Right cardiac atrium (tissue), 5 donors: ENCODE measurements around the gene TEAD4. TPM values are rescaled to one million over a fixed set of nuclear protein-coding genes. Genes with fewer than 3 reads are reported as not detected.
A peak's percentile ranks its signal among the peaks of the same experiment; 100 is the strongest.
"Not testable (repeated sequence)": the region's sequence is repeated elsewhere in the genome, so short reads cannot be mapped to it uniquely, and the experiment has no call there.

Source experiments
- ATAC-seq, 2 donors: fragments of 200-7000 bp; cut with Tn5 transposase; one replicate each; pipeline versions ENCODE4 v1.8.0 to v1.9.1; 2020; ENCODE audit warnings: moderate library complexity in 2 of 2, mild to moderate bottlenecking in 1 of 2
- DNase-seq, 3 donors: peaks; one replicate each; pipeline ENCODE4 v3.0.0-alpha.2; 2020
- H3K27ac ChIP-seq: one replicate; pipeline ENCODE4 v1.5.1; 2013; ENCODE audit warnings: mild to moderate bottlenecking, low read length, control low read depth, moderate library complexity
- H3K27me3 ChIP-seq: one replicate; pipeline ENCODE4 v1.6.1; 2013; ENCODE audit not compliant: control insufficient read depth, insufficient read depth
- H3K4me1 ChIP-seq: one replicate; pipeline ENCODE4 v1.6.1; 2013; ENCODE audit warnings: low read length; ENCODE audit not compliant: control insufficient read depth, insufficient read depth
- H3K4me3 ChIP-seq: one replicate; pipeline ENCODE4 v1.5.1; 2013; ENCODE audit warnings: low read length, control low read depth
- H3K9me3 ChIP-seq: one replicate; pipeline ENCODE4 v1.6.1; 2013; ENCODE audit warnings: low read length; ENCODE audit not compliant: control insufficient read depth
- WGBS: extraction: QIAGEN DNeasy Blood & Tissue Kit; methylation state at CpG from one replicate; pipeline ENCODE4 v1.1.7; 2013; 5-methylcytosine and 5-hydroxymethylcytosine counted together
- intact Hi-C, 4 donors: fragments of 100-400 bp; cut with DNase I; formaldehyde crosslinking; loops; one replicate each; pipeline versions ENCODE4 v1.11.0 to v1.14.0; 2022 to 2023
- polyA plus RNA-seq: library from polyadenylated mRNA; stranded (reverse); fragments of 200-250 nt; gene quantifications from one replicate; pipeline ENCODE4 v1.2.3, GENCODE V29; 2013
- total RNA-seq, 4 donors: library from RNA; stranded (reverse); fragmentation: NEBNext Ultra II Directional; extraction: Animal tissue kit (Norgen Biotek cat#: 25700); gene quantifications; one replicate each; pipeline ENCODE4 v1.2.1, GENCODE V29; 2021
- donor health status: healthy with polysubstance abuse.
- donor health status: DM: no; HTN: yes; CAD: no.
- donor health status: DM: no; HTN: no; CAD: no.
- donor health status: DM: no; HTN: yes; CAD: no; lungs with severe emphysema.
- donor health status: DM: yes; HTN: yes; CAD: no.

TEAD4 gene
- total and polyA plus RNA-seq, 5 donors, result 9.6 to 22.9 (median 11.6) TPM

DNA sequence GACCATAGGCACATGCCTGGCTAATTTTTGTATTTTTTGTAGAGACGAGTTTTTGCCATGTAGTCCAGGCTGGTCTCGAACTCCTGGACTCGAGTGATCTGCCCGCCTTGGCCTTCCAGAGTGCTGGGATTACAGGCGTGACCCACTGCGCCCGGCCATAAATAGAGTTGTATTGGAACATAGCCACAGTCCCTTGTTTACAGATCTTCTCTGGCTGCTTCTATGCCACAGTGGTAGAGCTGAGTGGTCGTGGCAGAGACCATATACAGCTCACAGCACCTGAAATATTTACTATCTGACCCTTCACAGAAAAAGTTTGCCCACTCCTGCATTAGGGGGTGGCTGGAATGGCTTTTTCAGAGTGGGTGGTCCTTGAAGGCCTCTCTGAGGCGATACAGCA, 90.0 kb downstream of the TEAD4 start:
- peaks cover 3% of the 10 kb centered on the region for H3K4me1 ChIP-seq
- no peak for ATAC-seq
- H3K4me3 ChIP-seq, result no peak overlapping the region
- H3K27ac ChIP-seq, result no peak overlapping the region
- intact Hi-C loops, result no loop called here
- H3K27me3 ChIP-seq, result no peaks in the 10 kb centered on the region
- WGBS, result 83% methylated on average over 9 of the region's 9 CpGs
- no peak for DNase-seq
- H3K9me3 ChIP-seq, result no peaks in the 10 kb centered on the region

DNA sequence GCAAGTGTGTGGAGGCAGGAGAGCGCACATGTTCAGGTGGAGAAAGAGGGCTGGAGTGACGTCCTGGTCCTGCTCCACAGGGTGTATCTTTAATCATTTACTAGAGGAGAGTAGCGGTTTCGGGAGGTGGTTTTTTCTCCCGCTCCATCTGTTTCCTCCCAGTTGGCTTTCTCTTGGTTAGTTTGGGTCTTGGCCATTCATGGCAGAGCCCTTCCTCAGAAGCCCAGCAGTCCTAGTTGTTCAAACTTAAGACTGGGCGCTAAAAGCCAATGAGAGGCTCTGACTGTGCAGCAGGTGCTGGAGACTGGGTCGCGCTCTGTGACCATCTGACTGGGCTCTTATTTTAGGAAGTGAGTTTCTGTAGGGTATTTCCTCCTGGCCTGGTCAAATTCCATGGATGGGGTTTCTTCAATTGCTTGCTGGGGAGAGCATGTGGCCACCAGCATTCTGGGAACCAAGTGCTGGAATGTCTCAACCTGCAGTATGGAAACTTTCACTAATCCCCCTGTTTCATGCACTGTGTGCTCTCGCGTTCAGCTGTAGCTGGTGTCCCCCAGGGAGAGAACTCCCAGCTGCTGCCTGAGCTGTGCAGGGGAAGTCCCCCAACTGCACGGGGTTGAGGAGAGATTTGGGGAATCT, 90.5 kb downstream of the TEAD4 start:
- intact Hi-C loops, result no loop called here
- 73% methylated on average over 11 of the region's 11 CpGs for WGBS
- ATAC-seq, result no peak
- Histone ChIP-seq H3K9me3 (no peaks in the 10 kb centered on the region), H3K27me3 (no peaks in the 10 kb centered on the region), H3K27ac (no peak overlapping the region), H3K4me1 (peaks cover 3% of the 10 kb centered on the region), H3K4me3 (no peak overlapping the region)
- no peak for DNase-seq

DNA sequence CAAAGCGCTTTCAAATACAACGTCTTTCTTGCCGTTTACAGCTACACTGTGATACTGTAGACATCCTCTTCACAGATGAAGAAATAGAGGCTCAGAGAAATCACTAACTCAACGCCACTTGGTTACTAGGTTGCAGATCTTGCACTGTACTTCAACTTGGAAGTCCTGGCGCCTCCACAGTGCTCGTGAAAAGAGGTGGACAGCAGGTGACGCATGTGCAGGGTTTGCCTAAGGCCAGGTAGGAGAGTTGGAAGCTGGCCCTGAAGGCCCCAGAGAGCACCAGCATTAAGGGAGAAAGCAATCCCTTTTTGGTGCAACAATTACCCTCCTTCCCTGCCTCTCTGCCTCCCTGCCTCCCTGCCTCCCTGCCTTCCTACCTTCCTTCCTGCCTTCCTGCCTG, 95.2 kb downstream of the TEAD4 start:
- WGBS, result 88% methylated on average over 7 of the region's 7 CpGs
- Histone ChIP-seq H3K9me3 (no peaks in the 10 kb centered on the region), H3K27ac (no peak overlapping the region), H3K4me3 (no peak overlapping the region), H3K27me3 (no peaks in the 10 kb centered on the region), H3K4me1 (peaks cover 3% of the 10 kb centered on the region)
- ATAC-seq, result no peak
- DNase-seq, result no peak
- intact Hi-C loops, result no loop called here

DNA sequence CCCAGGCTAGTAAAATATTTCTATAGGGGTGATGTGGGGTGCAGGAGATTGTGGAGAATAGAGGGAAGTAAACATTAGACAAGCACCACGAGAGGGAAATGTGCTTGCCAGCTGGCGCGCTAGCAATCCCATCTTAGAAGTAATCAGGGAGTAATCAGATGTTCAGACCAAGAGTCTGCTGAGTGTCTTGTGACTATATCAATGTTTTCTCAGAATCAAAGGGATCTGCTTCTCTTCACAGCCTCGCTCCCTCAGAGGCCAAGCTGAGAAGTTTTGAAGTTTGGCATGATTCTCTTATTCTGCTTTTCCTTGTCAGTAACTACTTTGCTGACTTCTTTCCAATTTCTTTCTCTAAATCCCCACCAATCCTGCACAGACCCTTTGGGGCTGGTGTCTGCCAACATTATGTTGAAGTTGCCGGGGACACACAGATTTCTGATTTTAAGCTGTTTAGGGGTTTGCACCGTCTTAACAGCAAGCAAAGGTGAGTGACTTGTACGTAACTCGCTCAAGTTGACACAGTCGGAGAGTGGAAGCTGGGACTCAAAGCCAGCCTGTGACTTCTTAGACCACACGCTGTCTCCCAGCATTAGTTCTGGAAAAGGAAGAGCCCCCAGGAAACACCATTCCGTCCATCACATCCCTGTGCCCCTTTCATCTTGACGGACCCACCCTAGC, 96.0 kb downstream of the TEAD4 start:
- Histone ChIP-seq H3K27ac (no peak overlapping the region), H3K9me3 (no peaks in the 10 kb centered on the region), H3K27me3 (no peaks in the 10 kb centered on the region), H3K4me1 (peaks cover 3% of the 10 kb centered on the region), H3K4me3 (no peak overlapping the region)
- intact Hi-C loops, result no loop called here
- DNase-seq, result no peak
- peak in 1 of 2 donors; percentile 32 for ATAC-seq
- WGBS, result 32% methylated on average over 12 of the region's 12 CpGs

DNA sequence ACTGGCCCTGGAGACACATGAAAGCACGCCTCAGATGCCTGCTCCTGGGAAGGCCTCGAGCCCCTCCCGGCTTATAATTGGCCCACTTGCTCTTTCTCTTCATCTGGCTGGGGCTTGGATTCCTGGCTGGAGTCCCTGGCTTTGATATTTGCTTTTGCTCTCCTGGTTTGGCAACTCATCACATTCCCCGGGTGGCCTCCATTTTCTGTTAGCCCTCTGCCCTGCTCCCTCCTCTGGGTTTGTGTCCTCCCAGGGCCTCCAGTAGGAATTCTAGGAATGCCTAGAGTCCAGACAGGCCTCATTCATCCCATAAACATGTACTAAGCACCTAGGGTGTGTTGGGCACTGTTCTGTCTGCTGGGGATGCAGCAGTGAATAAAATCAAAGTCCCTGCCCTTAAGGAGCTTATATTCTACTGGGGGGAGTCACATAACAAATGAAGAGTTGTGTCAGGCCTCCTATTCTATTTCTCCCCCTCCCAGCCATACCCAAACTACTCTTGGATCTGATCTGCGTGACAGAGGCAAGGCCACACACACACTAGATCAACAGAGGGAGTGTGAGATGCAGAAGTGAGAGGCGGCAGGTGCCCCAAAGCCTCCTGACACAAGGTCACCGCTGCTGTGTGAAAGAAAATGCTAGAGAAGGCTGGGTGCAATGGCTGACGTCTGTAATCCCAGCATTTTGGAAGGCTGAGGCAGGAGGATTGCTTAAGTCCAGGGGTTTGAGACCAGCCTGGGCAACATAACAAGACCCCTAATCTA, 96.7 kb downstream of the TEAD4 start:
- DNase-seq (peak in 1 of 3 donors; percentile 50), ATAC-seq (peak; percentile 23 to 31)
- H3K27ac ChIP-seq, result no peak overlapping the region
- H3K27me3 ChIP-seq, result no peaks in the 10 kb centered on the region
- H3K4me3 ChIP-seq, result no peak overlapping the region
- H3K9me3 ChIP-seq, result no peaks in the 10 kb centered on the region
- intact Hi-C loops, result no loop called here
- WGBS, result 70% methylated on average over 8 of the region's 8 CpGs
- peaks cover 3% of the 10 kb centered on the region for H3K4me1 ChIP-seq

DNA sequence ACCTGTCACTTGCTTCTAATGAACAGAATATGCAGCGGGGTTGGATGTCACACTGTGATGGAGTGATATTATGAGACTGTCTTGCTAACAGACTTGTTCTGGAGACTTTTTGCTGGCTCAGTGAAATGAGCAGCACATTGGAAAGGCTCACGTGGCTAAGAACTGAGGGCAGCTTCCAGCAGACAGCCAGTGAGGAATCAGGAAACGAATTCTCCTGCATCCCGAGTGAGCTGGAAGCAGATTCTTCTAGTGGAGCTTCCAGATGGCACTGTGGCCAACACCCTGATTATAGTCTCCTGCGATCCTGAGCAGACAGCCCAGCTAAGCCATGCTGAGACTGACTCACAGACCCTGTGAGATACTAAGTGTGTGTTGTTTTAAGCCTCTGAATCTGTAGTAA, 101.9 kb downstream of the TEAD4 start:
- Histone ChIP-seq H3K4me3 (no peak overlapping the region), H3K4me1 (no peaks in the 10 kb centered on the region), H3K27me3 (no peaks in the 10 kb centered on the region), H3K9me3 (no peaks in the 10 kb centered on the region), H3K27ac (no peak overlapping the region)
- ATAC-seq (no peak), DNase-seq (no peak)
- 45% methylated on average over 5 of the region's 5 CpGs for WGBS
- intact Hi-C loops, result no loop called here

DNA sequence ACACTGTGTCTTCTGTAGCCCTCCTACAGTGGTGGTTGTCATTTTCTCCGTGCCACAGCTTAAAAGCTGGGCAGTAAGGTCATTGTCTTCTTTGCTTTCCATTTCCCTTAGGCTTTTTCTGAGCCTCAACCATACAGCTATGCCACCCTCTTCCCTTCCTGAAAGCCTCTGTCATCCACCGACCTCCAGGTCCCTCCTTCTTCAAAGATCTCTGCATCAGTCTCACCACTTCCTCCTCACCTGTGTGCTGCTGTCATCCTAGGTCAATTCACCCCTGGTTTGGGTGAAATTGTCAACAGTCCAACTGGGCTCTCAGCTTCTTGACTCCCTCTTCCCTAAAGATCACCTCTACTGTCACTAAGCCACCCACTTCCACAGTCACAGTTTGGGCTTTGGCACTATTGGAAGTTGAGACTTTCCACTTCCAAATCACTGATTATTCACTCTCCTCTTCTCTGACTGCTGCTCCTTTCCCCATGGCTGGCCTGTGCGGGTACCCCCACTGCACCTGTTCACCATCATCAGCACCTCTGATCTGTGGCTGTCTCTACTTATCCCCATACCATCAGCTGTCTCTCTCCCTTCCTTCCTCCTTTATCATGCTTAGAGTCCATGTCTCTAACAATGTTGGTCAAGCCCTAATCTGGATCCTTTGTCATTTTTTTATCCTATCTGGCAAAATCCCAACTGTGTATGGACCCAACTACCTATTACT, 102.5 kb downstream of the TEAD4 start:
- Histone ChIP-seq H3K27me3 (no peaks in the 10 kb centered on the region), H3K9me3 (no peaks in the 10 kb centered on the region), H3K27ac (no peak overlapping the region), H3K4me3 (no peak overlapping the region), H3K4me1 (no peaks in the 10 kb centered on the region)
- intact Hi-C loops, result no loop called here
- ATAC-seq (no peak), DNase-seq (no peak)
- whole genome bisulfite sequencing, result 61% methylated on average over 3 of the region's 3 CpGs

DNA sequence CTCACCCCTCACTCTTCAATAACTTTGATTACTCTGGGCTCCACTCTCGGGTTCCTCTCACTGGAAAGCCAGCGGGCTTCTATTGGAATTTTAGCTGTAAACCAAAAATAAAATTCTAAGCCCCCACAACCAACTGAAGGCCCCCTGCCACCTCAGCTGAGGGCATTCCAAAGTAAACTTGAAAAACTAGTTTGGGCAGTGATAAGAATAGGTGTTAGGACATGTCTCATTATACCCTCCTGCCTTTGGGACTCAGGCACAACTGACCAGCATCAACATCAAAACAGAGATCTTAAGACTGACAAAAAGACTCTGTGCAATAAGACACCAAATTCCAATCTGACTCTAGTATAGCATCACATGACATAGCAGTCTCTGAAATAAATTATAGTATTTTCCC, 106.1 kb downstream of the TEAD4 start:
- ATAC-seq, result no peak
- no peaks in the 10 kb centered on the region for H3K27me3 ChIP-seq
- 87% methylated on average over 2 of the region's 2 CpGs for WGBS

DNA sequence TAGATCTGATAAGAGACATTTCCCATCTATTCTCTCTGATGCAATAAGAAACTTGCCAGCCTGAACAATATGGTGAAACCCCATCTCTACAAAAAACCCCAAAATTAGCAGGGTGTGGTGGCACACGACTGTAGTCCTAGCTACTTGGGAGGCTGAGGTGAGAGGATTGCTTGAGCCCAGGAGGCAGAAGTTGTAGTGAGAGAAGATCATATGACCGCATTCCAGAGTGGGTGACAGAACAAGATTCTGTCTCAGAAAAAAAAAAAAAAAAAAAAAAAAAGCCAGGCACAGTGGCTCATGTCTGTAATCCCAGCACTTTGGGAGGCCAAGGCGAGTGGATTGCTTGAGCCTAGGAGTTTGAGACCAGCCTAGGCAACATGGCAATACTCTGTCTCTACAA, 106.6 kb downstream of the TEAD4 start:
- H3K4me1 ChIP-seq, H3K27me3 ChIP-seq, H3K27ac ChIP-seq, intact Hi-C loops, H3K4me3 ChIP-seq, ATAC-seq, DNase-seq, H3K9me3 ChIP-seq: not testable (repeated sequence)
- 95% methylated on average over 3 of the region's 3 CpGs for WGBS

More for the DNA sequence above, 106.1 kb downstream of the TEAD4 start:
- no peaks in the 10 kb centered on the region for H3K9me3 ChIP-seq
- DNase-seq, result no peak
- intact Hi-C loops, result no loop called here
- H3K27ac ChIP-seq, result no peak overlapping the region
- H3K4me3 ChIP-seq, result no peak overlapping the region
- peaks cover 2% of the 10 kb centered on the region for H3K4me1 ChIP-seq

DNA sequence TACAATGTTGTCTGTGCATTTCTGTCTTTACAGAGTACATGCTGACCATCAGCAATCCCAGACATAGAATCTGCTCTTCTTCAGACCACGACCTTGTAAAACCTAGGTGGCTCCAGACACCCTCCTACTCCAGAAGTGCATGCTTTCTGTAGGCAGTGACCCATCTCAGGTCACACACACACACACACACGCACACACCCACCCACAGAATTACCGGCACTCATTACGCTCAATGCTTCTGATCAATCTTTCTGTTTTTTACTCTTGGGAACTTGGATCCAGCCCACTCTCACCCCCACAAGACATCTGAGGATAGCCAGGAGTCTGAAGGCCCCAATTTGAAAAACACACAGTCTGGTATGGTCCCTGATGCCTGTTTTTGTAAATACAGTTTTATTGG, 110.5 kb downstream of the TEAD4 start:
- intact Hi-C loops, result loop anchor here (5.0 to 10.0 kb wide), 4 partner anchors 65 to 208 kb away; no protein-coding TSS in a partner anchor
- ATAC-seq (no peak), DNase-seq (no peak)

More for the DNA sequence above, 110.5 kb downstream of the TEAD4 start:
- 72% methylated on average over 4 of the region's 4 CpGs for WGBS
- H3K4me3 ChIP-seq, result no peak overlapping the region
- no peaks in the 10 kb centered on the region for H3K9me3 ChIP-seq
- H3K27me3 ChIP-seq, result no peaks in the 10 kb centered on the region
- no peak overlapping the region for H3K27ac ChIP-seq
- H3K4me1 ChIP-seq, result peaks cover 6% of the 10 kb centered on the region
